ENCODE data around the gene AGRN.
"Not testable (repeated sequence)": the region's sequence is repeated elsewhere in the genome, so short reads cannot be mapped to it uniquely, and the experiment has no call there.

DNA sequence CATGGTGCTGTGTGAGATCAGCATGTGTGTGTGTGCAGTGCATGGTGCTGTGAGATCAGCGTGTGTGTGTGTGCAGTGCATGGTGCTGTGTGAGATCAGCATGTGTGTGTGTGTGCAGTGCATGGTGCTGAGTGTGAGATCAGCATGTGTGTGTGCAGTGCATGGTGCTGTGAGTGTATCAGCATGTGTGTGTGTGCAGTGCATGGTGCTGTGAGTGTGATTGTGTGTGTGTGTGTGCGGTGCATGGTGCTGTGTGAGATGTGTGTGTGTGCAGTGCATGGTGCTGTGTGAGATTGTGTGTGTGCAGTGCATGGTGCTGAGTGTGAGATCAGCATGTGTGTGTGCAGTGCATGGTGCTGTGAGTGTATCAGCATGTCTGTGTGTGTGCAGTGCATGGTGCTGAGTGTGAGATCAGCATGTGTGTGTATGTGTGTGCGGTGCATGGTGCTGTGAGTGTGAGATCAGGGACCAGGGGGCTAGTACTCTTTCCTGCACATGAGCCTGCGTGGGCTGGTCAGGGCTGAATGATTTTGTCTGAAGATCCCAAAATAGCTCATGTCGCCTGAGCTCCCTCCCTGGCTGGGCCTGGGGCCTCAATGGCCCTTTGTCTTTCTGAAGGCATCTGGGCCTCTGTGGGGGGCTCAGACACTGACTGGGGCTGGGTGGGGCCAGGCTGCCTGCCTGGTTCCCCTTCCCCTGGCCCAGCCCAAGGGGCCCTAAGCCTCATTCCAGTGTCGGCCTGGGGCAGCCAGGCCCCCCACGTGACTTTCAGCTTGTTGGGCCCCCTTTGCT lies 11.1 kb downstream of the AGRN start:
- TF ChIP-seq SP1, ZNF384, ARNT, SUZ12, ELF4 (IDR thresholded peaks at IDR 0.05): not testable (repeated sequence)
